GM12874 (cell line): Measurements from ENCODE around the gene ACYP2.

Experiments used
- CTCF ChIP-seq: IDR thresholded peaks from 2 replicates; pipeline ENCODE4 v1.5.1; 2011; ENCODE audit warnings: low read depth, mild to moderate bottlenecking, control low read depth, low read length, moderate library complexity; ENCODE audit not compliant: insufficient read depth

Gene ACYP2

GRCh38 chr2:54247115-54247514 lies 131.7 kb downstream of the ACYP2 start:
- TF ChIP-seq CTCF = no peak

DNA sequence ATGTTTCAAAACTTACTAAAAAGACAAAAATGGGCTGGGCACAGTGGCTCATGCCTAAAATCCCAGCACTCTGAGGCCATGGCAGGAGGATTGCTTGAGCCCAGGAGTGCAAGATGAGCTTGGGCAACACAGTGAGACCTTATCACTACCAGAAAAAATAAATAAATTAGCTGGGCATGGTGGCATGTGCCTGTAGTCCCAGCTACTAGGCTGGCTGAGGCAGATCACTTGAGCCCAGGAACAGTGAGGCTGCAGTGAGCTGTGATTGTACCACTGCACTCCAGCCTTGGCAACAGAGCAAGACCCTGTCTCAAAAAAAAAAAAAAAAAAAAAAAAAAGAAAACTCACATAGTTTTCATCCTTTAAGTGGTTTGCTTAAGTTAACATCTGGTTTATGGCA lies 134.2 kb downstream of the ACYP2 start:
- TF ChIP-seq CTCF = no peak

DNA sequence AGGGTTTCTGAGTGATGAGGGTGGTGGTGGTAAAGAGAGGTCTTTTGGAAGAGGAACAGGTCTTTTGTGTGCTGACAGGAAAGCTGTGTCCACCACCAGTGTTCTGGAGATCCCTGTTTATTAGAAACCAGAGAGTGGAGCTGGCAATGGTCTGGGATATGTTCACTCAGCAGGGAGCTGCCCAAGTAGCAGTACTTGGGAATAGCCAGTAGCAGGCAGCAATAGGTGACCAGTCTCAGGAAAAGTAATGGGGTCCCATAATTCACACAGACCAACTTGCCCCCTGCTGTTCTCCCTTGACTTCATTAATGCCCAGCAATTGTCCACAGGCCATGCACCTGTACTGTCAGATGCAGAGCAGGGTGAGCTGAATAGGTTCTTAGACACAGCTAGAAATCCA lies 138.8 kb downstream of the ACYP2 start:
- no peak for TF ChIP-seq CTCF

- no peak for TF ChIP-seq CTCF
These were observed 140.0 kb downstream of the ACYP2 start for GRCh38 chr2:54255230-54256090.

DNA sequence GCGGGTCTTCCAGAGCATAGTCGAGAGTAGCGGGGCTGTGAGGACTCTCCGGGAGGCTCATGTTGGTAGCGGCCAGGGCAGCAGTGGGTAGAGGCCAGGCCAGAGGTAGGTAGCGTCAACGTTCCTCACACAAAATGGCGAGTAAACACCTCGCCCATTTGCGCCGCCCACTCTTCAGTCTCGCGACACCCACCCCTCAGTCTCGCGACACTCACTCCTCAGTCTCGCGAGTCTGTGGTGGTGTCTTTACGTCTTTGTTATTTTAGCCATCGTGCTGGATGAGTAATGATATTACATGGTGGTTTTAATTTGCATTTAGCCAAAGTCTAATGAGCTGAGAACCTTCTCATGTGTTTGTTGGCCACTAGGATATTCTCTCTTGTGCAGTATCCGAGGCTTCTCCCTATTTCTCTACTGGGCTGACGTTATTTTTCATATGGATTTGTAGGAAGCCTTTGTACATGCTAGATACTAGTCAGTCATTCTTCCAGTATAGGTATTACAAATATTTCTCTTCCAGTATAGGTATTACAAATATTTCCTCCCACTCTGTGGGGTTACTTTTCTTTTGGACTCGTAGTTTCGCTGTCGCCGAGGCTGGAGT lies 140.8 kb downstream of the ACYP2 start, which contains the start of gene TSPYL6:
Gene TSPYL6, minus strand, starts transcription at position 139 of the 604 bp plus-strand sequence. Its CDS starts 78 bp downstream, at position 61.
- no peak for TF ChIP-seq CTCF

GRCh38 chr2:54258166-54258565 lies 142.8 kb downstream of the ACYP2 start:
- TF ChIP-seq CTCF = no peak

- TF ChIP-seq CTCF = no peak
These were observed 144.2 kb downstream of the ACYP2 start for GRCh38 chr2:54259413-54260240.
